Aorta (tissue), 5 donors: ENCODE results near the gene ZNF382. TPM values are rescaled to one million over a fixed set of nuclear protein-coding genes. Genes with fewer than 3 reads are reported as not detected.
"Not testable (repeated sequence)": the region's sequence is repeated elsewhere in the genome, so short reads cannot be mapped to it uniquely, and the experiment has no call there.

Source experiments
- ATAC-seq: fragments of 200-7000 bp; cut with Tn5 transposase; one replicate; pipeline ENCODE4 v1.9.1; 2022; ENCODE audit warnings: moderate library complexity; ENCODE audit not compliant: low FRiP score
- DNase-seq, 2 donors: peaks; one replicate each; pipeline ENCODE4 v3.0.0-alpha.2; 2020
- H3K27ac ChIP-seq, 2 donors: one replicate each; pipeline ENCODE4 v1.5.1; 2013; ENCODE audit warnings: low read length in 2 of 2, mild to moderate bottlenecking in 2 of 2, moderate library complexity in 2 of 2, control low read depth in 1 of 2, inconsistent platforms in 1 of 2, low read depth in 1 of 2
- H3K27me3 ChIP-seq, 2 donors: one replicate each; pipeline ENCODE4 v1.6.1; 2013; ENCODE audit warnings: control low read depth in 1 of 2, low read length in 1 of 2, mild to moderate bottlenecking in 1 of 2, moderate library complexity in 1 of 2; ENCODE audit not compliant: insufficient read depth in 2 of 2, control insufficient read depth in 1 of 2
- H3K36me3 ChIP-seq, 2 donors: one replicate each; pipeline ENCODE4 v1.6.1; 2013; ENCODE audit warnings: control low read depth in 1 of 2, low read length in 1 of 2, mild to moderate bottlenecking in 1 of 2; ENCODE audit not compliant: insufficient read depth in 2 of 2, control insufficient read depth in 1 of 2
- H3K4me1 ChIP-seq, 2 donors: one replicate each; pipeline ENCODE4 v1.6.1; 2013; ENCODE audit warnings: low read length in 2 of 2, control low read depth in 1 of 2, mild to moderate bottlenecking in 1 of 2, moderate library complexity in 1 of 2; ENCODE audit not compliant: insufficient read depth in 2 of 2, control insufficient read depth in 1 of 2
- H3K4me3 ChIP-seq, 2 donors: one replicate each; pipeline ENCODE4 v1.5.1; 2013; ENCODE audit warnings: low read length in 2 of 2, control low read depth in 1 of 2, mild to moderate bottlenecking in 1 of 2
- H3K9me3 ChIP-seq: one replicate; pipeline ENCODE4 v1.6.1; 2013; ENCODE audit warnings: mild to moderate bottlenecking, low read length; ENCODE audit not compliant: control insufficient read depth
- WGBS, 2 donors: extraction: QIAGEN DNeasy Blood & Tissue Kit; methylation state at CpG; one replicate each; pipeline ENCODE4 v1.1.7; 2013; 5-methylcytosine and 5-hydroxymethylcytosine counted together
- intact Hi-C, 2 donors: fragments of 100-400 bp; cut with DNase I; formaldehyde crosslinking; loops; one replicate each; pipeline versions ENCODE4 v1.14.2 to v1.15.0; 2022
- polyA plus RNA-seq, 2 donors: library from polyadenylated mRNA; stranded (reverse); fragments of 200-250 nt; gene quantifications; one replicate each; pipeline ENCODE4 v1.2.3, GENCODE V29; 2013
- total RNA-seq, 2 donors: library from RNA; stranded (reverse); fragmentation: NEBNext Ultra II Directional; extraction: Animal tissue kit (Norgen Biotek cat#: 25700); gene quantifications; one replicate each; pipeline ENCODE4 v1.2.1, GENCODE V29; 2021
- donor health status: healthy with polysubstance abuse.
- donor health status: Bipolar disorder and iron deficiency.
- donor health status: DM: no; HTN: no; CAD: no.
- donor health status: DM: no; HTN: no; CAD: no.
- donor health status: DM: yes; HTN: yes; CAD: no.

Gene ZNF382
- total and polyA plus RNA-seq, 4 donors: 0.50 to 10.3 (median 3.8) TPM

DNA sequence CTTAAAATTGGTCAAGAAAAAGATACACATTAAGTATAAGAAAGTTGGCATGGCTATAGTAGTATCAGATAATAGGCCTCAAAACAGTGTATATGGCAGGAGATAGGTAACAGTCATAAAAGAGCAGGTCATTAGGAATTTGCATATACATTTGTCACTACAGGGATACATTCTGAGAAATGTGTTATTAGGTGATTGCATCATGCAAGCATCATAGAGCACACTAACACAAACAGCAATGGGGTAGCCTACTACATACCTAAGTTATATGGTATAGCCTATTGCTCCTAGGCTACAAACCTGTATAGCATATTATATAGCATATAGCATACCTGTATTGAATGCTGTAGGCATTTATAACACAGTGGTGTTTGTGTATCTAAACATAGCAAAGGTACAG lies 25.9 kb upstream of the ZNF382 start:
- intact Hi-C loops: no loop called here
- H3K27me3 ChIP-seq: no peaks in the 10 kb centered on the region
- H3K27ac ChIP-seq: no peak overlapping the region
- DNase-seq (no peak), ATAC-seq (no peak)
- H3K9me3 ChIP-seq: peaks cover 1% of the 10 kb centered on the region
- H3K4me3 ChIP-seq: no peak overlapping the region
- peaks cover 6 to 12% of the 10 kb centered on the region in 2 donors for H3K36me3 ChIP-seq
- H3K4me1 ChIP-seq: no peaks in the 10 kb centered on the region

DNA sequence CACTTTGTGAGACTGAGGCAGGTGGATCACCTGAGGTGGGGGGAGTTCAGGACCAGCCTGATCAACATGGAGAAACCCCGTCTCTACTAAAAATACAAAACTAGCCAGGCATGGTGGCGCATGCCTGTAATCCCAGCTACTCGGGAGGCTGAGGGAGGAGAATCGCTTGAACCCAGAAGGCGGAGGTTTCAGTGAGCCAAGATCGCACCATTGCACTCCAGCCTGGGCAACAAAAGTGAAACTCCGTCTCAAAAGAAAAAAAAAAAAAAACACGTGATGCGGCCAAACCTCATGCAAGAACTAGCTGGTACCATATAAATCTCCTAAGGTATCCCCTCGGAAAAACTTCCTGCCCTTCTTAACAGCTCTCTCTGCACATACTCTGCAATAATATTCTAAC lies 2.4 kb upstream of the ZNF382 start:
- 88 to 89% methylated on average over 10 of the region's 10 CpGs for WGBS, 2 donors
- H3K9me3 ChIP-seq: not testable (repeated sequence)

DNA sequence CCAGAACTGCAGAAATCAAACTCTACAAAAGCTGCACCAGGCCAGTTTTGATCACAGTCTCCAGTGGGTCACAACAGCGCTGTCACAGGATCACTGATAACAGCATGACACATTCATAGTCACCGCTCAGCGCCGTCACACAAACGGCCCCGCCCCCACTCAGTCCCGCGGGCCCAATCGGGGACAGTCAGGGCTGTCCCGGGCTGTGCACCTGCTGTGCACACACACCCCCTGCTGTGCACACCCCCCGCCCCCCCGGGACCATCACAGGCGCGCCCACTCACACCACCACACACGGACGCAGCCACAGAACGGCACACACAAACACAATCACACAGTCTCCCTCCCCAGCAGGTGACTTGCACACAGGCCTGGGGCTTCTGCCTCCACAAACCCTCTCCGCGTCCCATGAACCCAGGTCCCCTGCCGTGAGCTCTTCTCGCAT lies 435 bp upstream of the ZNF382 start:
- peak; percentile 85 for ATAC-seq
- 1% methylated on average over 20 to 21 of the region's 21 CpGs for WGBS, 2 donors
- peak; percentile 74 to 85 for DNase-seq

More for the DNA sequence above, 2.4 kb upstream of the ZNF382 start:
- H3K4me3 ChIP-seq, H3K4me1 ChIP-seq, H3K36me3 ChIP-seq, H3K27ac ChIP-seq, ATAC-seq, H3K27me3 ChIP-seq, intact Hi-C loops, DNase-seq: not testable (repeated sequence)

DNA sequence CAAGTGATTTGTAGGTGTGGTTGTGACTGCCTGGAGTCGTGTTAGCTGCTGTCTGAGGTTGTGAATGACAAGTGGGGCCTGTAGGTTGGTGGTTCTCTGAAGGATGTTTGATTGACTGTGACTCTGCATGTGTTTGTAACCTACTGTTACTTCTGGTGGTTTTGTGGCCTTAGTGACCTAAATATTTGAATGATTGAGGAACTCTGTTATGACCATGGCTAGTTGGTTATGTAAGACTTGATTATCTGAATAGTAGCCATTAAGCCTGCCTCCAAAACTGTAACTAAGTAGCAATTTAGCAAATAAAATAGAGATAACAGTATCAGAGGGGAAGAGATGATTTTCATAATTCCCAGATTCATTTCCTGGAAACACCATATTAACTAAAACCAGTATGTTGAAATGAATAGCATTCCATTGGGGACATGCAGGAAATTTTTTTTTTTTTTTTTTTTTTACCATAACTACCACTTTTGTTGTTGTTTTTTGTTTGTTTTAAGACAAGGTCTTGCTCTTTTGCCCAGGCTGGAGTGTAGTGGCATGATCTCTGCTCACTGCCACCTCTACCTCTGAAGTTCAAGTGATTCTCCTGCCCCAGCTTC lies 865 bp downstream of the ZNF382 start:
- ATAC-seq (no peak), DNase-seq (no peak)
- Histone ChIP-seq H3K4me1 (no peaks in the 10 kb centered on the region), H3K9me3 (peaks cover 3% of the 10 kb centered on the region), H3K36me3 (peaks cover 0 to 2% of the 10 kb centered on the region in 2 donors), H3K27me3 (no peaks in the 10 kb centered on the region), H3K4me3 (peak overlapping the region; percentile 59 to 61), H3K27ac (peak overlapping the region in 1 of 2 donors; percentile 62)
- 0 to 4% methylated on average over 1 of the region's 1 CpG for WGBS, 2 donors
- intact Hi-C loops: no loop called here

More for the DNA sequence above, 435 bp upstream of the ZNF382 start:
- Histone ChIP-seq H3K36me3 (no peaks in the 10 kb centered on the region), H3K27me3 (no peaks in the 10 kb centered on the region), H3K4me3 (peak overlapping the region; percentile 59 to 61), H3K27ac (peak overlapping the region in 1 of 2 donors; percentile 13), H3K4me1 (no peaks in the 10 kb centered on the region), H3K9me3 (peaks cover 1% of the 10 kb centered on the region)
- intact Hi-C loops: no loop called here

DNA sequence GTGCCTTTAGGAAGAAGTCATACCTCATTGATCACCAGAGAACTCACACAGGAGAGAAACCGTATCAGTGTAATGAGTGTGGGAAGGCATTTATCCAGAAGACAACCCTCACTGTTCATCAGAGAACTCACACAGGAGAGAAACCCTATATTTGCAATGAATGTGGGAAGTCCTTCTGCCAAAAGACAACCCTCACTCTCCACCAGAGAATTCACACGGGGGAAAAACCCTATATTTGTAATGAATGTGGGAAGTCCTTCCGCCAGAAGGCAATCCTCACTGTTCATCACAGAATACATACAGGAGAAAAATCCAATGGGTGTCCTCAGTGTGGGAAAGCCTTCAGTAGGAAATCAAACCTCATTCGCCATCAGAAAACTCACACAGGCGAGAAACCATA lies 21.9 kb downstream of the ZNF382 start:
- Histone ChIP-seq H3K27me3 (no peaks in the 10 kb centered on the region), H3K27ac (no peak overlapping the region), H3K36me3 (peaks cover 4 to 10% of the 10 kb centered on the region in 2 donors), H3K4me3 (no peak overlapping the region), H3K9me3 (peaks cover 34% of the 10 kb centered on the region), H3K4me1 (no peaks in the 10 kb centered on the region)
- ATAC-seq: no peak
- 97 to 98% methylated on average over 5 of the region's 5 CpGs for WGBS, 2 donors
- DNase-seq: no peak
- intact Hi-C loops: no loop called here

DNA sequence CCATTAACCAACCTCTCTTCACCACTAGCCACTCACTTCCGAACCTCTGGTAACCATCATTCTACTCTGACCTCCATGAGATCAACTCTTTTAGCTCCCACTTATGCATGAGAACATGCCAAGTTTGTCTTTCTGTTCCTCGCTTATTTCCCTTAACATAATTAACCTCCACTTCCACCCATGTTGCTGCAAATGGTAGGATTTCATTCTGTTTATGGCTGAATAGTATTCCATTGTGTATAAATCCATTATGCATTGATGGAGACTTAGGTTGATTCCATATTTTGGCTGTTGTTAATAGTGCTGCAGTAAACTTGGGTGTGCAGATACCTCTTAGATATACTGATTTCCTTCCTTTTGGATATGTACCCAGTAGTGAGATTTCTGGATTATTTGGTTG lies 30.2 kb downstream of the ZNF382 start:
- no peak for DNase-seq
- ATAC-seq: no peak
- WGBS, 2 donors: 97 to 98% methylated on average over 2 of the region's 2 CpGs
- no peaks in the 10 kb centered on the region for H3K4me1 ChIP-seq
- no peak overlapping the region for H3K4me3 ChIP-seq
- peaks cover 34% of the 10 kb centered on the region for H3K9me3 ChIP-seq
- no peaks in the 10 kb centered on the region for H3K27me3 ChIP-seq
- no peak overlapping the region for H3K27ac ChIP-seq
- intact Hi-C loops: no loop called here
- H3K36me3 ChIP-seq: peaks cover 12 to 15% of the 10 kb centered on the region in 2 donors

DNA sequence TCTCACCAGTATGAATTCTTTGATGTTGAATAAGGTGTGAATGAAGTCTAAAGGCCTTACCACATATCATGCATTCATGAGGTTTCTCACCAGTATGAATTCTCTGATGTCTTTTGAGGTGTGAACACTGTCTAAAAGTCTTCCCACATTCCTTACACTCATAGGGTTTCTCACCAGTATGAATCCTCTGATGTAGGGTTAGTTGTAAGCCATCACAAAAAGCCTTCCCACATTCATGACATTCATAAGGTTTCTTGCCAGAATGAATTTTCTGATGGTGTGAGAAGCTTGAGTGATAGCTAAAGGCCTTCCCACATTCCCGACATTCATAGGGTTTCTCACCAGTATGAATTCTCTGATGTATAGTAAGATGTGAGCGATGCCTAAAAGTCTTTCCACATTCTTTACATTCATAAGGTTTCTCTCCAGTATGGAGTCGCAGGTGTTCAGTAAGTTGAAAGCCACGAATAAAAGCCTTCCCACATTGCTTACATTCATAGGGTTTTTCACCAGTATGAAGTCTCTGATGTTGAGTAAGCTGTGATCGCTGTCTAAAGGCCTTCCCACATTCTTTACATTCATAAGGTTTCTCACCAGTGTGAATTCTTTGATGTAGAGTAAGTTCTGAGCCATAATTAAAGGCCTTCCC lies 33.9 kb downstream of the ZNF382 start:
- ATAC-seq (no peak), DNase-seq (no peak)
- no peaks in the 10 kb centered on the region for H3K27me3 ChIP-seq
- H3K9me3 ChIP-seq: peaks cover 31% of the 10 kb centered on the region
- peaks cover 13 to 22% of the 10 kb centered on the region in 2 donors for H3K36me3 ChIP-seq
- no peak overlapping the region for H3K4me3 ChIP-seq
- intact Hi-C loops: no loop called here
- WGBS, 2 donors: 97% methylated on average over 5 of the region's 5 CpGs
- no peak overlapping the region for H3K27ac ChIP-seq
- H3K4me1 ChIP-seq: no peaks in the 10 kb centered on the region

DNA sequence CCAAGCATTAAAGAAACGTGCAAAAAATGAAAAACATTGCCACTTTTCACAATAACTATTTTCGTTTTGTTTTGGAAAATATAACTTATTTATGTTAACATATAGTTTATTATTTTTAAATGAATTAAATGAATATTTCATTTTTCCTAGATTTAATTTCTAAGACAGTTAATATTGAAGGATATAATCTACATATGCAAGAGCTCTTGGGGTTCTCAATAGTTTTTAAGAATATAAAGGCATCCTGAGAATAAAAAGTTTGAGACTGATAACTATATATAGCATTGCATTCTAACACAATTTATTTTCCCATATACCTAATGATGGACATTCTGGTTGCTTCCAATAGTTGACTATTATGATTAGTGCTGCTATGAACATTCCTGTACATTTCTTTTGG lies 41.6 kb downstream of the ZNF382 start:
- Histone ChIP-seq H3K36me3 (peaks cover 11 to 14% of the 10 kb centered on the region in 2 donors), H3K4me3 (no peak overlapping the region), H3K9me3 (peaks cover 29% of the 10 kb centered on the region), H3K27ac (no peak overlapping the region), H3K27me3 (no peaks in the 10 kb centered on the region), H3K4me1 (no peaks in the 10 kb centered on the region)
- no peak for ATAC-seq
- 95 to 98% methylated on average over 2 of the region's 2 CpGs for WGBS, 2 donors
- DNase-seq: no peak
- intact Hi-C loops: no loop called here

DNA sequence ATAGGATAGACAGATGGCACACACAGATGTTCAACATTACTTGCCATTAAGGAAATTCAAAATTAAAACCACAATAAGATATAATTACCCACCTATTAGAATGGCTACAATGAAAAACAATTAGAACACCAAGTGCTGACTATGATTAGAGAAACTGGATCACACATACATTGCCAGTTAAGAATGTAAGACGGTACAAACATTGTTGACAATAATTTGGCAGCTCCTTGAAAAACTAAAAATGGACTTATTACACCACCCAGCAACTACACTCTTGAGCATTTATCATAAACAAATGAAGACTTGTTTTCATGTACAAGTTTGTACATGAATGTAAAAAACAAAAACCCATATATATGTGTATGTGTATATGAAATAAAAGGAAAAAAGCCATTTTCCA lies 47.8 kb downstream of the ZNF382 start:
- Histone ChIP-seq H3K27ac (no peak overlapping the region), H3K4me1 (no peaks in the 10 kb centered on the region), H3K27me3 (no peaks in the 10 kb centered on the region), H3K36me3 (peaks cover 19 to 21% of the 10 kb centered on the region in 2 donors), H3K9me3 (peaks cover 18% of the 10 kb centered on the region), H3K4me3 (no peak overlapping the region)
- ATAC-seq: no peak
- intact Hi-C loops: no loop called here
- DNase-seq: no peak
- WGBS, 2 donors: 45 to 63% methylated on average over 1 of the region's 1 CpG
